ENCODE results near the gene KCNQ1.

KCNQ1 gene

GRCh38 chr11:2857276-2857675 lies 412.5 kb downstream of the KCNQ1 start:
- Histone ChIP-seq H3K4me1 (ENCODE audit: control insufficient read depth, insufficient read depth, low read length, poor library complexity, severe bottlenecking) (no peaks in the 10 kb centered on the region), H3K27ac (ENCODE audit: low read depth, low read length, severe bottlenecking) (no peak overlapping the region), H3K4me3 (ENCODE audit: extremely low read depth, insufficient read depth, low read length, poor library complexity, severe bottlenecking) (no peak overlapping the region), H3K36me3 (ENCODE audit: control insufficient read depth, insufficient read depth, low read length) (no peaks in the 10 kb centered on the region), H3K9me3 (ENCODE audit: control insufficient read depth, low read length) (no peaks in the 10 kb centered on the region)
- 85 to 91% methylated on average over 9 to 10 of the region's 11 CpGs for WGBS, 2 experiments (ENCODE audit: insufficient coverage in 2 of 2)

GRCh38 chr11:2857918-2858317 lies 413.1 kb downstream of the KCNQ1 start:
- Histone ChIP-seq H3K36me3 (ENCODE audit: control insufficient read depth, insufficient read depth, low read length) (no peaks in the 10 kb centered on the region), H3K27ac (ENCODE audit: low read depth, low read length, severe bottlenecking) (no peak overlapping the region), H3K4me3 (ENCODE audit: extremely low read depth, insufficient read depth, low read length, poor library complexity, severe bottlenecking) (no peak overlapping the region), H3K4me1 (ENCODE audit: control insufficient read depth, insufficient read depth, low read length, poor library complexity, severe bottlenecking) (no peaks in the 10 kb centered on the region), H3K9me3 (ENCODE audit: control insufficient read depth, low read length) (no peaks in the 10 kb centered on the region)
- WGBS, 2 experiments (ENCODE audit: insufficient coverage in 2 of 2), result 87 to 89% methylated on average over 17 to 18 of the region's 18 CpGs

GRCh38 chr11:2858995-2859698 lies 414.3 kb downstream of the KCNQ1 start:
- no peaks in the 10 kb centered on the region for H3K4me1 ChIP-seq (ENCODE audit: control insufficient read depth, insufficient read depth, low read length, poor library complexity, severe bottlenecking)
- WGBS, 2 experiments (ENCODE audit: insufficient coverage in 2 of 2), result 78 to 87% methylated on average over 11 to 15 of the region's 16 CpGs

GRCh38 chr11:2859699-2860037 lies 414.9 kb downstream of the KCNQ1 start:
- H3K36me3 ChIP-seq (ENCODE audit: control insufficient read depth, insufficient read depth, low read length), result no peaks in the 10 kb centered on the region
- WGBS, 2 experiments (ENCODE audit: insufficient coverage in 2 of 2), result 93 to 96% methylated on average over 5 to 10 of the region's 10 CpGs
- no peaks in the 10 kb centered on the region for H3K4me1 ChIP-seq (ENCODE audit: control insufficient read depth, insufficient read depth, low read length, poor library complexity, severe bottlenecking)
- H3K4me3 ChIP-seq (ENCODE audit: extremely low read depth, insufficient read depth, low read length, poor library complexity, severe bottlenecking), result no peak overlapping the region
- H3K9me3 ChIP-seq (ENCODE audit: control insufficient read depth, low read length), result no peaks in the 10 kb centered on the region
- no peak overlapping the region for H3K27ac ChIP-seq (ENCODE audit: low read depth, low read length, severe bottlenecking)

More at GRCh38 chr11:2858995-2859698, 414.3 kb downstream of the KCNQ1 start:
- no peak overlapping the region for H3K27ac ChIP-seq (ENCODE audit: low read depth, low read length, severe bottlenecking)
- H3K9me3 ChIP-seq (ENCODE audit: control insufficient read depth, low read length), result no peaks in the 10 kb centered on the region
- H3K4me3 ChIP-seq (ENCODE audit: extremely low read depth, insufficient read depth, low read length, poor library complexity, severe bottlenecking), result no peak overlapping the region
- no peaks in the 10 kb centered on the region for H3K36me3 ChIP-seq (ENCODE audit: control insufficient read depth, insufficient read depth, low read length)

GRCh38 chr11:2860636-2861035 lies 415.8 kb downstream of the KCNQ1 start:
- H3K4me1 ChIP-seq (ENCODE audit: control insufficient read depth, insufficient read depth, low read length, poor library complexity, severe bottlenecking), result no peaks in the 10 kb centered on the region
- no peaks in the 10 kb centered on the region for H3K9me3 ChIP-seq (ENCODE audit: control insufficient read depth, low read length)
- no peak overlapping the region for H3K4me3 ChIP-seq (ENCODE audit: extremely low read depth, insufficient read depth, low read length, poor library complexity, severe bottlenecking)
- no peaks in the 10 kb centered on the region for H3K36me3 ChIP-seq (ENCODE audit: control insufficient read depth, insufficient read depth, low read length)
- 82 to 84% methylated on average over 5 to 7 of the region's 7 CpGs for WGBS, 2 experiments (ENCODE audit: insufficient coverage in 2 of 2)
- H3K27ac ChIP-seq (ENCODE audit: low read depth, low read length, severe bottlenecking), result no peak overlapping the region

GRCh38 chr11:2862395-2863275 lies 417.8 kb downstream of the KCNQ1 start:
- Histone ChIP-seq H3K36me3 (ENCODE audit: control insufficient read depth, insufficient read depth, low read length) (no peaks in the 10 kb centered on the region), H3K4me3 (ENCODE audit: extremely low read depth, insufficient read depth, low read length, poor library complexity, severe bottlenecking) (peak overlapping the region; percentile 11), H3K4me1 (ENCODE audit: control insufficient read depth, insufficient read depth, low read length, poor library complexity, severe bottlenecking) (no peaks in the 10 kb centered on the region), H3K9me3 (ENCODE audit: control insufficient read depth, low read length) (peaks cover 10% of the 10 kb centered on the region), H3K27ac (ENCODE audit: low read depth, low read length, severe bottlenecking) (no peak overlapping the region)
- 2 to 5% methylated on average over 80 to 84 of the region's 96 CpGs for WGBS, 2 experiments (ENCODE audit: insufficient coverage in 2 of 2)

GRCh38 chr11:2863276-2863618 lies 418.4 kb downstream of the KCNQ1 start:
- 72 to 75% methylated on average over 3 to 8 of the region's 13 CpGs for WGBS, 2 experiments (ENCODE audit: insufficient coverage in 2 of 2)
- no peak overlapping the region for H3K27ac ChIP-seq (ENCODE audit: low read depth, low read length, severe bottlenecking)
- peaks cover 3% of the 10 kb centered on the region for H3K4me1 ChIP-seq (ENCODE audit: control insufficient read depth, insufficient read depth, low read length, poor library complexity, severe bottlenecking)
- H3K36me3 ChIP-seq (ENCODE audit: control insufficient read depth, insufficient read depth, low read length), result no peaks in the 10 kb centered on the region
- H3K9me3 ChIP-seq (ENCODE audit: control insufficient read depth, low read length), result peaks cover 10% of the 10 kb centered on the region
- H3K4me3 ChIP-seq (ENCODE audit: extremely low read depth, insufficient read depth, low read length, poor library complexity, severe bottlenecking), result no peak overlapping the region

- H3K4me1 ChIP-seq (ENCODE audit: control insufficient read depth, insufficient read depth, low read length, poor library complexity, severe bottlenecking), result peaks cover 4% of the 10 kb centered on the region
- no peaks in the 10 kb centered on the region for H3K36me3 ChIP-seq (ENCODE audit: control insufficient read depth, insufficient read depth, low read length)
- WGBS, 2 experiments (ENCODE audit: insufficient coverage in 2 of 2), result 85% methylated on average over 9 of the region's 10 CpGs
- no peak overlapping the region for H3K4me3 ChIP-seq (ENCODE audit: extremely low read depth, insufficient read depth, low read length, poor library complexity, severe bottlenecking)
- no peak overlapping the region for H3K27ac ChIP-seq (ENCODE audit: low read depth, low read length, severe bottlenecking)
- H3K9me3 ChIP-seq (ENCODE audit: control insufficient read depth, low read length), result peaks cover 10% of the 10 kb centered on the region
Measured at GRCh38 chr11:2864901-2865300, 420.1 kb downstream of the KCNQ1 start.

GRCh38 chr11:2865922-2866577 lies 421.2 kb downstream of the KCNQ1 start:
- 88 to 94% methylated on average over 8 to 11 of the region's 11 CpGs for WGBS, 2 experiments (ENCODE audit: insufficient coverage in 2 of 2)
- Histone ChIP-seq H3K4me1 (ENCODE audit: control insufficient read depth, insufficient read depth, low read length, poor library complexity, severe bottlenecking) (peaks cover 6% of the 10 kb centered on the region), H3K9me3 (ENCODE audit: control insufficient read depth, low read length) (peaks cover 10% of the 10 kb centered on the region), H3K36me3 (ENCODE audit: control insufficient read depth, insufficient read depth, low read length) (no peaks in the 10 kb centered on the region), H3K4me3 (ENCODE audit: extremely low read depth, insufficient read depth, low read length, poor library complexity, severe bottlenecking) (no peak overlapping the region), H3K27ac (ENCODE audit: low read depth, low read length, severe bottlenecking) (no peak overlapping the region)

- H3K4me3 ChIP-seq (ENCODE audit: extremely low read depth, insufficient read depth, low read length, poor library complexity, severe bottlenecking), result no peak overlapping the region
- no peaks in the 10 kb centered on the region for H3K36me3 ChIP-seq (ENCODE audit: control insufficient read depth, insufficient read depth, low read length)
- H3K27ac ChIP-seq (ENCODE audit: low read depth, low read length, severe bottlenecking), result no peak overlapping the region
- H3K9me3 ChIP-seq (ENCODE audit: control insufficient read depth, low read length), result peaks cover 10% of the 10 kb centered on the region
- H3K4me1 ChIP-seq (ENCODE audit: control insufficient read depth, insufficient read depth, low read length, poor library complexity, severe bottlenecking), result peaks cover 11% of the 10 kb centered on the region
- WGBS, 2 experiments (ENCODE audit: insufficient coverage in 2 of 2), result 100% methylated on average over 4 to 5 of the region's 5 CpGs
Measured at GRCh38 chr11:2867142-2867541, 422.3 kb downstream of the KCNQ1 start.

All from mesodermal cell (in vitro differentiated cells).